HEK293 (cell line): Measurements from ENCODE around the gene EVC2.

Experiments
- CTCF ChIA-PET: fragments of 350-600 bp; formaldehyde crosslinking; extraction: SDS; loops from one replicate; lab custom pipeline; 2021; ENCODE audit warnings: antibody characterized with exemption; lab: Yijun Ruan, JAX
- POLR2A ChIA-PET: fragments of 300-600 bp; formaldehyde crosslinking; extraction: SDS; loops from one replicate; lab custom pipeline; 2020; ENCODE audit warnings: antibody characterized with exemption, inconsistent platforms; lab: Yijun Ruan, JAX
- H3K27ac ChIP-seq: fragments of 200-500 bp; sonication (Bioruptor generic); 2 replicates; pipeline ENCODE4 v1.5.1; 2014; ENCODE audit warnings: low read depth, low read length, control low read depth, inconsistent platforms; ENCODE audit errors: extremely low read depth
- H3K36me3 ChIP-seq, 2 experiments: fragments of 200-500 bp in 1 of 2; sonication (Bioruptor generic) in 1 of 2; 1 replicate in 1 of 2; 2 replicates in 1 of 2; pipeline ENCODE4 v1.5.1; 2014 to 2017; ENCODE audit warnings: inconsistent platforms in 2 of 2, low read length in 2 of 2; ENCODE audit not compliant: control insufficient read depth in 2 of 2, insufficient read depth in 1 of 2
- H3K4me1 ChIP-seq: fragments of 200-500 bp; sonication (Bioruptor generic); 2 replicates; pipeline ENCODE4 v1.5.1; 2014; ENCODE audit warnings: mild to moderate bottlenecking, low read length, inconsistent platforms; ENCODE audit not compliant: control insufficient read depth, insufficient read depth
- H3K4me3 ChIP-seq: 2 replicates; pipeline ENCODE4 v1.5.1; 2011; ENCODE audit warnings: low read depth, mild to moderate bottlenecking, control low read depth, low read length, moderate library complexity
- H3K9me3 ChIP-seq: fragments of 200-500 bp; sonication (Bioruptor generic); 2 replicates; pipeline ENCODE4 v1.5.1; 2014; ENCODE audit warnings: low read depth, low read length, inconsistent platforms; ENCODE audit not compliant: control insufficient read depth, insufficient read depth
- GLI2 ChIP-seq: fragments of 450-650 bp; formaldehyde crosslinking; IDR thresholded peaks from 2 replicates; pipeline ENCODE4; 2017; ENCODE audit warnings: missing biosample characterization, missing genetic modification characterization, low read depth, borderline replicate concordance
- PRDM4 ChIP-seq: fragments of 450-650 bp; formaldehyde crosslinking; IDR thresholded peaks from 2 replicates; pipeline ENCODE4 v1.5.1; 2017; ENCODE audit warnings: missing biosample characterization, missing genetic modification characterization
- SP3 ChIP-seq: fragments of 450-650 bp; formaldehyde crosslinking; IDR thresholded peaks from 2 replicates; pipeline ENCODE4 v1.5.1; 2016; ENCODE audit warnings: missing biosample characterization, missing genetic modification characterization
- ZBTB11 ChIP-seq: fragments of 450-650 bp; formaldehyde crosslinking; conservative IDR thresholded peaks from 2 replicates; pipeline ENCODE4 v1.5.1; 2016; ENCODE audit warnings: low read depth, missing biosample characterization, missing genetic modification characterization
- ZBTB6 ChIP-seq: fragments of 450-650 bp; formaldehyde crosslinking; IDR thresholded peaks from 2 replicates; pipeline ENCODE4 v1.5.1; 2017; ENCODE audit warnings: missing biosample characterization, missing genetic modification characterization
- ZBTB8A ChIP-seq: fragments of 450-650 bp; formaldehyde crosslinking; IDR thresholded peaks from 2 replicates; pipeline ENCODE4 v1.5.1; 2016; ENCODE audit warnings: missing biosample characterization, missing genetic modification characterization
- ZIC2 ChIP-seq: fragments of 450-650 bp; formaldehyde crosslinking; IDR thresholded peaks from 2 replicates; pipeline ENCODE4 v1.5.1; 2016; ENCODE audit warnings: missing biosample characterization, missing genetic modification characterization
- ZNF146 ChIP-seq: fragments of 450-650 bp; formaldehyde crosslinking; IDR thresholded peaks from 2 replicates; pipeline ENCODE4 v1.5.1; 2016; ENCODE audit warnings: missing biosample characterization, missing genetic modification characterization
- ZNF2 ChIP-seq: fragments of 450-650 bp; formaldehyde crosslinking; IDR thresholded peaks from 2 replicates; pipeline ENCODE4 v1.5.1; 2016; ENCODE audit warnings: missing biosample characterization, missing genetic modification characterization
- ZNF214 ChIP-seq: fragments of 450-650 bp; formaldehyde crosslinking; IDR thresholded peaks from 2 replicates; pipeline ENCODE4 v1.5.1; 2017; ENCODE audit warnings: missing biosample characterization, mild to moderate bottlenecking, missing genetic modification characterization, borderline replicate concordance
- ZNF274 ChIP-seq, 2 experiments: fragments of 200-500 bp in 1 of 2; fragments of 450-650 bp in 1 of 2; sonication (Bioruptor generic) in 1 of 2; formaldehyde crosslinking in 1 of 2; IDR thresholded peaks; 2 replicates each; pipeline versions ENCODE4 v1.5.1 to v1.6.1; 2014 to 2016; ENCODE audit warnings: borderline replicate concordance in 1 of 2, inconsistent platforms in 1 of 2, low read length in 1 of 2, missing biosample characterization in 1 of 2, missing genetic modification characterization in 1 of 2
- ZNF335 ChIP-seq: fragments of 450-650 bp; formaldehyde crosslinking; conservative IDR thresholded peaks from 2 replicates; pipeline ENCODE4 v1.5.1; 2016; ENCODE audit warnings: missing biosample characterization, missing genetic modification characterization
- ZNF394 ChIP-seq: fragments of 450-650 bp; formaldehyde crosslinking; IDR thresholded peaks from 2 replicates; pipeline ENCODE4 v1.5.1; 2016; ENCODE audit warnings: missing biosample characterization, missing genetic modification characterization, mild to moderate bottlenecking, moderate library complexity, borderline replicate concordance
- ZNF488 ChIP-seq: fragments of 450-650 bp; formaldehyde crosslinking; IDR thresholded peaks from 2 replicates; pipeline ENCODE4 v1.5.1; 2016; ENCODE audit warnings: missing biosample characterization, missing genetic modification characterization
- ZNF544 ChIP-seq: fragments of 450-650 bp; formaldehyde crosslinking; IDR thresholded peaks from 2 replicates; pipeline ENCODE4 v1.5.0; 2017; ENCODE audit warnings: missing biosample characterization, missing genetic modification characterization
- ZNF585B ChIP-seq: fragments of 450-650 bp; formaldehyde crosslinking; IDR thresholded peaks from 2 replicates; pipeline ENCODE4 v1.5.1; 2016; ENCODE audit warnings: missing biosample characterization, missing genetic modification characterization
- ZNF629 ChIP-seq: fragments of 450-650 bp; formaldehyde crosslinking; IDR thresholded peaks from 2 replicates; pipeline ENCODE4 v1.5.1; 2017; ENCODE audit warnings: missing biosample characterization, missing genetic modification characterization
- ZNF837 ChIP-seq: fragments of 450-650 bp; formaldehyde crosslinking; IDR thresholded peaks from 2 replicates; pipeline ENCODE4 v1.5.1; 2016; ENCODE audit warnings: missing biosample characterization, missing genetic modification characterization
- ZSCAN30 ChIP-seq: fragments of 450-650 bp; IDR thresholded peaks from 2 replicates; pipeline ENCODE4 v1.5.1; 2018; ENCODE audit warnings: missing biosample characterization, mild to moderate bottlenecking, missing genetic modification characterization, moderate library complexity

The EVC2 gene

GRCh38 chr4:5750052-5750945, 41.9 kb upstream of the EVC2 start:
- CTCF ChIA-PET, result no interaction called here
- Histone ChIP-seq H3K4me1 (no peaks in the 10 kb centered on the region), H3K9me3 (no peaks in the 10 kb centered on the region), H3K36me3 (peaks cover 0 to 90% of the 10 kb centered on the region in 2 experiments; a peak in 1 of 3 replicates), H3K4me3 (no peak overlapping the region), H3K27ac (no peak overlapping the region)
- no peak for TF ChIP-seq ZNF837
- TF ChIP-seq PRDM4 (tag by site-specific recombination), result no peak
- no peak for TF ChIP-seq ZNF488 (tag by site-specific recombination)
- no peak for TF ChIP-seq GLI2 (tag by site-specific recombination)
- TF ChIP-seq SP3 (tag by site-specific recombination), result no peak
- TF ChIP-seq ZNF335 (tag by site-specific recombination), result no peak
- TF ChIP-seq ZNF394 (tag by site-specific recombination), result no peak
- no peak for TF ChIP-seq ZNF274 (IDR thresholded peaks at IDR 0.05; ENCODE audit: low read length)
- no peak for TF ChIP-seq ZNF274 (tag by site-specific recombination; IDR thresholded peaks at IDR 0.05; ENCODE audit: borderline replicate concordance)
- TF ChIP-seq ZBTB6, result no peak
- no peak for TF ChIP-seq ZNF585B (tag by site-specific recombination)
- TF ChIP-seq ZNF146 (tag by site-specific recombination), result no peak
- TF ChIP-seq ZNF2 (tag by site-specific recombination), result no peak
- no peak for TF ChIP-seq ZBTB8A (tag by site-specific recombination)
- no peak for TF ChIP-seq ZIC2
- no peak for TF ChIP-seq ZBTB11
- TF ChIP-seq ZNF629 (tag by site-specific recombination), result no peak
- no peak for TF ChIP-seq ZNF214 (tag by site-specific recombination)
- no peak for TF ChIP-seq ZNF544 (tag by site-specific recombination)
- no peak for TF ChIP-seq ZSCAN30 (tag by site-specific recombination)
- POLR2A ChIA-PET, result no interaction called here
